Femur (tissue), 1 donor: ENCODE measurements around the gene NEDD9.
A peak's percentile ranks its signal among the peaks of the same experiment; 100 is the strongest.

ENCODE experiments used
- DNase-seq: peaks from one replicate; pipeline ENCODE4 v3.0.0-alpha.2; 2017

NEDD9 gene

GRCh38 chr6:11258260-11259237, 26.1 kb upstream of the NEDD9 start:
- DNase-seq = no peak

GRCh38 chr6:11255610-11256009, 23.1 kb upstream of the NEDD9 start:
- DNase-seq = no peak

GRCh38 chr6:11253594-11253993, 21.1 kb upstream of the NEDD9 start:
- DNase-seq = no peak

- DNase-seq = peak; percentile 66
Observed at GRCh38 chr6:11251553-11252360, 19.3 kb upstream of the NEDD9 start.

GRCh38 chr6:11250108-11250507, 17.6 kb upstream of the NEDD9 start:
- no peak for DNase-seq

GRCh38 chr6:11248974-11249761, 16.7 kb upstream of the NEDD9 start:
- no peak for DNase-seq

GRCh38 chr6:11246722-11247121, 14.3 kb upstream of the NEDD9 start:
- no peak for DNase-seq

GRCh38 chr6:11245381-11246256, 13.2 kb upstream of the NEDD9 start:
- peak; percentile 58 for DNase-seq

GRCh38 chr6:11244387-11245126, 12.1 kb upstream of the NEDD9 start:
- DNase-seq = no peak

GRCh38 chr6:11243861-11244260, 11.4 kb upstream of the NEDD9 start:
- no peak for DNase-seq

- DNase-seq = no peak
Observed at GRCh38 chr6:11242711-11243110, 10.2 kb upstream of the NEDD9 start.

- peak; percentile 60 for DNase-seq
Observed at GRCh38 chr6:11241793-11242201, 9.3 kb upstream of the NEDD9 start.

- DNase-seq = no peak
Observed at GRCh38 chr6:11241154-11241792, 8.8 kb upstream of the NEDD9 start.

GRCh38 chr6:11237956-11238355, 5.5 kb upstream of the NEDD9 start:
- no peak for DNase-seq

- no peak for DNase-seq
Observed at GRCh38 chr6:11237428-11237827, 5.0 kb upstream of the NEDD9 start.

- no peak for DNase-seq
Observed at GRCh38 chr6:11236915-11237314, 4.4 kb upstream of the NEDD9 start.

- DNase-seq = no peak
Observed at GRCh38 chr6:11236076-11236750, 3.7 kb upstream of the NEDD9 start.

GRCh38 chr6:11235062-11235461, 2.6 kb upstream of the NEDD9 start:
- no peak for DNase-seq

- DNase-seq = no peak
Observed at GRCh38 chr6:11233673-11234573, 1.5 kb upstream of the NEDD9 start.
